Measurements from ENCODE around the gene ENO2. TPM values are rescaled to one million over a fixed set of nuclear protein-coding genes. Genes with fewer than 3 reads are reported as not detected.

Gene ENO2
- total and polyA plus RNA-seq, 8 donors = 9.3 to 50.0 (median 15.5) TPM

GRCh38 chr12:6954316-6955107 is 40.1 kb downstream of the ENO2 start:
- Histone ChIP-seq H3K36me3 (peaks cover 0 to 50% of the 10 kb centered on the region in 2 donors), H3K27me3 (no peaks in the 10 kb centered on the region), H3K4me3 (peak overlapping the region in 1 of 2 donors; percentile 69), H3K27ac (peak overlapping the region; percentile 26 to 93), H3K9me3 (no peaks in the 10 kb centered on the region), H3K4me1 (peaks cover 5 to 74% of the 10 kb centered on the region in 2 donors)
- peak in 1 of 4 donors; percentile 31 for DNase-seq
- TF ChIP-seq, protein P1, sequence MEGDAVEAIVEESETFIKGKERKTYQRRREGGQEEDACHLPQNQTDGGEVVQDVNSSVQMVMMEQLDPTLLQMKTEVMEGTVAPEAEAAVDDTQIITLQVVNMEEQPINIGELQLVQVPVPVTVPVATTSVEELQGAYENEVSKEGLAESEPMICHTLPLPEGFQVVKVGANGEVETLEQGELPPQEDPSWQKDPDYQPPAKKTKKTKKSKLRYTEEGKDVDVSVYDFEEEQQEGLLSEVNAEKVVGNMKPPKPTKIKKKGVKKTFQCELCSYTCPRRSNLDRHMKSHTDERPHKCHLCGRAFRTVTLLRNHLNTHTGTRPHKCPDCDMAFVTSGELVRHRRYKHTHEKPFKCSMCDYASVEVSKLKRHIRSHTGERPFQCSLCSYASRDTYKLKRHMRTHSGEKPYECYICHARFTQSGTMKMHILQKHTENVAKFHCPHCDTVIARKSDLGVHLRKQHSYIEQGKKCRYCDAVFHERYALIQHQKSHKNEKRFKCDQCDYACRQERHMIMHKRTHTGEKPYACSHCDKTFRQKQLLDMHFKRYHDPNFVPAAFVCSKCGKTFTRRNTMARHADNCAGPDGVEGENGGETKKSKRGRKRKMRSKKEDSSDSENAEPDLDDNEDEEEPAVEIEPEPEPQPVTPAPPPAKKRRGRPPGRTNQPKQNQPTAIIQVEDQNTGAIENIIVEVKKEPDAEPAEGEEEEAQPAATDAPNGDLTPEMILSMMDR (IDR thresholded peaks at IDR 0.05) = no peak
- no peak for ATAC-seq
- intact Hi-C loops (cut with DNase I) = loop anchor here in 1 of 2 donors (10.0 kb wide), 1 partner anchor 160 kb away; no protein-coding TSS in a partner anchor

GRCh38 chr12:6955108-6956020 is 41.0 kb downstream of the ENO2 start:
- H3K36me3 ChIP-seq = peaks cover 0 to 58% of the 10 kb centered on the region in 2 donors
- intact Hi-C loops (cut with DNase I) = loop anchor here in 1 of 2 donors (10.0 kb wide), 1 partner anchor 159 kb away; no protein-coding TSS in a partner anchor
- TF ChIP-seq, protein P1 (IDR thresholded peaks at IDR 0.05) = no peak
- H3K27ac ChIP-seq = peak overlapping the region in 1 of 2 donors; percentile 93
- no peaks in the 10 kb centered on the region for H3K9me3 ChIP-seq
- H3K4me3 ChIP-seq = peak overlapping the region in 1 of 2 donors; percentile 69
- ATAC-seq = no peak
- DNase-seq = peak in 2 of 4 donors; percentile 30 to 41
- peaks cover 12 to 78% of the 10 kb centered on the region in 2 donors for H3K4me1 ChIP-seq
- H3K27me3 ChIP-seq = no peaks in the 10 kb centered on the region

DNA sequence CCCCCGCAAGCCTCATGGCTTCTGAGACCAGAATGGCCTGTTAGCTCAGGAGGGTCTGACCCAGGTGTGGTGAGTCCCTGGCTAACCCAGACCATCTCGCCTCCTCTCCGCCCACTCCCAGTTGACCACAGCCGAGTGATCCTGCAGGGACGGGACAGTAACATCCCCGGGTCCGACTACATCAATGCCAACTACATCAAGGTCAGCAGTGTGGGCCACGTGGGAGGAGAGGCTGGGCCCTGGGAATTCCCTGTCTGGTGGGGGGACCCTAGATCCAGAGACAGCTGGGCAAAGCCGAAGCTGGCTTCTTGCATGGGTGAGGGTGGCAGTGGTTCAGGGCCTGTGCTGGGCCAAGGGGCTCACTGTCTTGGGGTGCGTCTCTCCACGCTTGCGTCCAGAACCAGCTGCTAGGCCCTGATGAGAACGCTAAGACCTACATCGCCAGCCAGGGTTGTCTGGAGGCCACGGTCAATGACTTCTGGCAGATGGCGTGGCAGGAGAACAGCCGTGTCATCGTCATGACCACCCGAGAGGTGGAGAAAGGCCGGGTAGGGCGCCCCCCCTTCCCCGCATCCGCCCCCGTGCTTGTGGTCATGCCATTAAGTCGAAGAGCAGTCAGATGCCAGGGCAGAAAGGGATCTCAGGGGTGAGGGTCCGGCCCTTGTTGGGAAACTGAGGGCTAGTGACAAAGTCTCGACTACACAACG is 41.8 kb downstream of the ENO2 start:
- TF ChIP-seq, protein P1 (IDR thresholded peaks at IDR 0.05) = no peak
- Histone ChIP-seq H3K4me1 (peaks cover 19 to 79% of the 10 kb centered on the region in 2 donors), H3K9me3 (no peaks in the 10 kb centered on the region), H3K36me3 (peaks cover 0 to 66% of the 10 kb centered on the region in 2 donors), H3K27ac (peak overlapping the region in 1 of 2 donors; percentile 93), H3K27me3 (no peaks in the 10 kb centered on the region), H3K4me3 (peak overlapping the region in 1 of 2 donors; percentile 69)
- DNase-seq (no peak), ATAC-seq (no peak)
- intact Hi-C loops (cut with DNase I) = loop anchor here in 1 of 2 donors (10.0 kb wide), 1 partner anchor 159 kb away; no protein-coding TSS in a partner anchor

GRCh38 chr12:6957151-6957701 is 42.8 kb downstream of the ENO2 start:
- ATAC-seq (no peak), DNase-seq (peak in 1 of 4 donors; percentile 55)
- Histone ChIP-seq H3K27me3 (no peaks in the 10 kb centered on the region), H3K4me1 (peaks cover 28 to 89% of the 10 kb centered on the region in 2 donors), H3K27ac (peak overlapping the region in 1 of 2 donors; percentile 93), H3K36me3 (peaks cover 0 to 68% of the 10 kb centered on the region in 2 donors), H3K4me3 (no peak overlapping the region), H3K9me3 (no peaks in the 10 kb centered on the region)
- TF ChIP-seq, protein P1 (IDR thresholded peaks at IDR 0.05) = no peak
- intact Hi-C loops (cut with DNase I) = loop anchor here in 1 of 2 donors (10.0 kb wide), 1 partner anchor 158 kb away; no protein-coding TSS in a partner anchor

All from left lung (tissue), 10 donors.